Motor neuron (in vitro differentiated cells): ENCODE results near the gene MXRA8. TPM values are rescaled to one million over a fixed set of nuclear protein-coding genes. Genes with fewer than 3 reads are reported as not detected.
A peak's percentile ranks its signal among the peaks of the same experiment; 100 is the strongest.

Source experiments
- ATAC-seq, 8 experiments: fragments of 200-7000 bp; cut with Tn5 transposase; replicated peaks in 6 of 8; 2 replicates each; pipeline ENCODE4 v1.8.0; 2021; ENCODE audit warnings: mild to moderate bottlenecking in 8 of 8, moderate library complexity in 8 of 8
- H3K27ac ChIP-seq, 2 donors: fragments of 250-450 bp; sonication (Bioruptor Pico); 2 replicates each; pipeline ENCODE4 v1.9.0; 2021; ENCODE audit warnings: antibody characterized with exemption in 2 of 2, mild to moderate bottlenecking in 2 of 2, moderate library complexity in 1 of 2
- H3K4me1 ChIP-seq, 2 donors: fragments of 250-450 bp; sonication (Bioruptor Pico); replicated peaks in 1 of 2; 2 replicates each; pipeline ENCODE4 v1.6.1; 2021; ENCODE audit warnings: antibody characterized with exemption in 2 of 2, mild to moderate bottlenecking in 2 of 2, moderate library complexity in 1 of 2
- H3K4me3 ChIP-seq, 5 donors: fragments of 250-450 bp; sonication (Bioruptor Pico); 2 replicates each; pipeline ENCODE4 v1.9.0; 2021; ENCODE audit warnings: antibody characterized with exemption in 5 of 5, mild to moderate bottlenecking in 5 of 5, moderate library complexity in 4 of 5
- whole genome bisulfite sequencing, 10 experiments: fragments of 450-650 bp; shearing (Covaris generic); methylation state at CpG; one replicate each; pipeline ENCODE4 v1.0.0; 2022; 5-methylcytosine and 5-hydroxymethylcytosine counted together
- in situ Hi-C, 9 experiments: fragments of 400-800 bp; cut with MboI; loops; one replicate each; pipeline ENCODE4 v1.15.0; 2021; ENCODE audit warnings: low sequenced_read_pairs in 9 of 9, low pct_unique_long_range_greater_than_20kb in 2 of 9; ENCODE audit not compliant: unreplicated experiment in 9 of 9
- total RNA-seq, 8 experiments: library from RNA; unstranded; fragments of 300-600 nt; gene quantifications; 2 replicates each; pipeline versions ENCODE4 v1.2.3 to v1.2.4, GENCODE V29; 2022

The MXRA8 gene
- total RNA-seq, 8 experiments from 2014 or later = 13.2 to 115 (median 34.5) TPM

- in situ Hi-C loops = no loop called here
- no peak overlapping the region for H3K27ac ChIP-seq
- WGBS, 10 experiments = 93 to 100% (median 94%) methylated on average over 6 to 25 of the region's 49 CpGs; no CpG with 5 or more reads in 6 of the 10 experiments
- H3K4me1 ChIP-seq = peaks cover 17 to 22% of the 10 kb centered on the region in 2 donors
- ATAC-seq = no peak
- H3K4me3 ChIP-seq = no peak overlapping the region
Observed at GRCh38 chr1:1312450-1313314, 45.7 kb downstream of the MXRA8 start.

- Histone ChIP-seq H3K4me3 (no peak overlapping the region), H3K4me1 (peaks cover 19 to 22% of the 10 kb centered on the region in 2 donors), H3K27ac (no peak overlapping the region)
- no peak for ATAC-seq
- 90 to 100% (median 91%) methylated on average over 2 to 7 of the region's 22 CpGs; no CpG with 5 or more reads in 7 of the 10 experiments for WGBS, 10 experiments
- in situ Hi-C loops = no loop called here
Observed at GRCh38 chr1:1311107-1312104, 46.9 kb downstream of the MXRA8 start.

- Histone ChIP-seq H3K4me3 (no peak overlapping the region), H3K27ac (no peak overlapping the region), H3K4me1 (peaks cover 22 to 23% of the 10 kb centered on the region in 2 donors)
- WGBS, 10 experiments = 90 to 100% (median 94%) methylated on average over 1 to 11 of the region's 21 CpGs; no CpG with 5 or more reads in 4 of the 10 experiments
- in situ Hi-C loops = no loop called here
- no peak for ATAC-seq
Observed at GRCh38 chr1:1310476-1311053, 47.8 kb downstream of the MXRA8 start.

- Histone ChIP-seq H3K4me1 (peaks cover 23 to 24% of the 10 kb centered on the region in 2 donors), H3K27ac (no peak overlapping the region), H3K4me3 (peak overlapping the region in 3 of 5 donors; percentile 73 to 95 (median 78))
- WGBS, 10 experiments = 67 to 100% (median 97%) methylated on average over 1 to 2 of the region's 3 CpGs; no CpG with 5 or more reads in 6 of the 10 experiments
- in situ Hi-C loops = no loop called here
- ATAC-seq = no peak
Observed at GRCh38 chr1:1310109-1310385, 48.3 kb downstream of the MXRA8 start.

GRCh38 chr1:1309251-1310108, 48.9 kb downstream of the MXRA8 start:
- no peak for ATAC-seq
- Histone ChIP-seq H3K4me3 (peak overlapping the region; percentile 69 to 95 (median 78)), H3K27ac (peak overlapping the region in 1 of 2 donors; percentile 97), H3K4me1 (peaks cover 23 to 25% of the 10 kb centered on the region in 2 donors)
- 16 to 60% (median 38%) methylated on average over 4 to 22 of the region's 57 CpGs; no CpG with 5 or more reads in 4 of the 10 experiments for WGBS, 10 experiments
- in situ Hi-C loops = no loop called here

DNA sequence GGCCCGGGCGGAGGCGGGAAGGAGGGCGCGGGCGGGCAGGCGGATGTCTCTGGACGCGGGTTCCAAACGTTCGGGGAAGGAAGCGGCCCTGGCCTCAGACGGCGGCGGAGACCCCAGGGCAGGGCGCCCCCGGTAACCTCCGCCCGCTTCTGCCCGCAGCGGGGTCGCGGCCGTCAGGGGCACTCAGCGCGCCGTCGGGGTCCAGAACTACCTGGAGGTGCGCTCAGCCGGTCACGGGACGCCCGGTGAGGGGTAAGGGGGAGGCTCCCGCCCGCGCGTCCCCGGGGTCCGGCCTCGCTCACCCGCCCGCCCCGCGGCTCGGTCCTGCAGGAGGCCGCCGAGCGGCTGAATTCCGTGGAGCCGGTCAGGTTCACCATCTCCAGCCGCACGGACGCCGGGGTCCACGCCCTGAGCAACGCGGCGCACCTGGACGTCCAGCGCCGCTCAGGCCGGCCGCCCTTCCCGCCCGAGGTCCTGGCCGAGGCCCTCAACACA, 49.6 kb downstream of the MXRA8 start:
- Histone ChIP-seq H3K27ac (peak overlapping the region; percentile 75 to 97), H3K4me3 (peak overlapping the region; percentile 69 to 95 (median 78)), H3K4me1 (peaks cover 26 to 32% of the 10 kb centered on the region in 2 donors)
- in situ Hi-C loops = no loop called here
- ATAC-seq = peak in 1 of 8 experiments; percentile 0
- WGBS, 10 experiments = 3 to 10% methylated on average over 4 to 13 of the region's 66 CpGs; no CpG with 5 or more reads in 8 of the 10 experiments

DNA sequence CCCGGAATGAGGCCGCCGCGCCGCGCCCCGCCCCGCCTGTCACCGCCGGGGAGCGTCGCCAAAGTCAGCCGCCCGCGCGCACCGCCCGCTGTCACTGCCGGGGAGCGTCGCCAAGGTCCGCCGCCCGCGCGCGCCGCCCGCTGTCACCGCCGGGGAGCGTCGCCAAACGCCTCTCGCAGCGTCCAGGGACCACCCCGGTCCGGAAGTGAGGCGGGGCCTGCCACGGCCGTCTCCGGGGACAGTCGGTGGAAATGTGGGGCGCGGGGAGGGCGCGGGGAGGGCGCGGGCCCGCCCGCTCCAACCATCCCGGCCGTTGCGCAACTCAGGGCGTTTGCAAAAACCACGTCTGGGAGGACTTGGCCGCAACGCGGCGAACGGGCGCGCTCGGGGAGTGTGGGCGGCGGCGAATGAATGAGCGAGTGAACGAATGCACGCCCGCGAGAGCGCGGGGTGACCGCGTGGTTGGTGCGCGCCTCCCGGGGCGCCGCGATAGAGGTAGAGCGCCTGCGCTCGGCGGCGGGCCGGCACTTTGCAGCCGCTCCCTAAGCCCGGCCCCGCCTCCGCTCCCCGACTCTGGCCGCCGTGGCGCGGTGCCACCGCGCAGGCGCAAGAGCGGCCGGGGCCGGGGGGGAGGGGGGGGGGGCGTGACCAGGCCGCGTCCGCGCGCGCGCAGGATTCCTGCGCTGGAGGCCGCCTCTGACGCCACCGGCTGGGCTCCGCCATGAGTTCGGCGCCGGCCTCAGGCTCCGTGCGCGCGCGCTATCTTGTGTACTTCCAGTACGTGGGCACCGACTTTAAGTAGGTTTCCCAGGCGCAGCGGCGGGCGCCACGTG, 50.2 kb downstream of the MXRA8 start, which contains the start of the genes ACAP3 and PUSL1:
Gene ACAP3 (minus strand): TSS at position 8 of the 833 bp plus-strand sequence. CDS start 115 bp downstream, outside the sequence.
Gene PUSL1 (plus strand): TSS at position 675 of the 833 bp plus-strand sequence. CDS start 47 bp downstream, at position 722.
- in situ Hi-C loops = no loop called here
- H3K27ac ChIP-seq = peak within 1 kb of the TSS; percentile 97
- ATAC-seq = peak; percentile 52 to 71 (median 60)
- peak within 1 kb of the TSS; percentile 69 to 95 (median 78) for H3K4me3 ChIP-seq
- WGBS, 10 experiments = 0% methylated on average over 16 of the region's 131 CpGs; no CpG with 5 or more reads in 9 of the 10 experiments
- peaks cover 28 to 34% of the 10 kb centered on the region in 2 donors for H3K4me1 ChIP-seq

DNA sequence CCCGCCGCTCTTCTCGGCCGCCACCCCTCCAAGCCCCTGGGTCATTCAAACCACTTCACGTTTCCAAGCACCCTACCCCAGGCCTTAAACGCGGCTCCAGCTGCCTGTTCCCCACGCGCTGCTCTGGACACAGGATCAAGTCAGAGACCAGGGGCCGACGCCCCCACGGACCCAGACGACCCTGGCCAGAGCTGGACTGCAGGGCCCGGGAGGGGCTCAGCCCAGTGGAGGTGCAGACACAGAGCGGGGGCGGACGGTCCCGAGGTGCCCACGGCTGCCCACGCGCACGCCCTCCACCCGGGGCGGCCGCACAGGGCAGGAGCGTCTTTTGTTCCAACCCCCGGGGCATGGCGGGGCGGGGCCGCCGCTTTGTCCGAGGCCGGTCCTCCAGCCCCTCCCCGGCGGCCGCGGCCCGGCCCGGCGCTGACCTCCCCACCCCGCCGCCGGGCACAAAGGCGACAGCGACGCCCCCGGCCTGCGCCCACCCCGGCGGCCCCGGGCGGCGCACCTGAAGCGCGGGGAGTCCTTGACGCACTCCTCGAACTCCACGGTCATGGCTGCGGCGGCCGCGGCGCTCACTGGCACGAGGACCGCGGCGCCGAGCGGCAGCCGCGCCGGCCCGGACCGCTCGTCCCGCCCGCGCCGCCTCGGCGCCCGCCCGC, 51.0 kb downstream of the MXRA8 start:
- peak overlapping the region; percentile 69 to 95 (median 78) for H3K4me3 ChIP-seq
- in situ Hi-C loops = no loop called here
- ATAC-seq = peak; percentile 1 to 7 (median 2)
- WGBS, 10 experiments = 0% methylated on average over 1 to 2 of the region's 83 CpGs; no CpG with 5 or more reads in 8 of the 10 experiments
- H3K4me1 ChIP-seq = peaks cover 28 to 34% of the 10 kb centered on the region in 2 donors
- peak overlapping the region; percentile 97 for H3K27ac ChIP-seq

- Histone ChIP-seq H3K4me3 (peak overlapping the region; percentile 69 to 95 (median 78)), H3K4me1 (peaks cover 28 to 34% of the 10 kb centered on the region in 2 donors), H3K27ac (peak overlapping the region; percentile 97)
- in situ Hi-C loops = no loop called here
- ATAC-seq = no peak
- WGBS, 10 experiments = 0 to 35% (median 26%) methylated on average over 1 to 21 of the region's 27 CpGs; no CpG with 5 or more reads in 5 of the 10 experiments
Observed at GRCh38 chr1:1306661-1307260, 51.6 kb downstream of the MXRA8 start.

DNA sequence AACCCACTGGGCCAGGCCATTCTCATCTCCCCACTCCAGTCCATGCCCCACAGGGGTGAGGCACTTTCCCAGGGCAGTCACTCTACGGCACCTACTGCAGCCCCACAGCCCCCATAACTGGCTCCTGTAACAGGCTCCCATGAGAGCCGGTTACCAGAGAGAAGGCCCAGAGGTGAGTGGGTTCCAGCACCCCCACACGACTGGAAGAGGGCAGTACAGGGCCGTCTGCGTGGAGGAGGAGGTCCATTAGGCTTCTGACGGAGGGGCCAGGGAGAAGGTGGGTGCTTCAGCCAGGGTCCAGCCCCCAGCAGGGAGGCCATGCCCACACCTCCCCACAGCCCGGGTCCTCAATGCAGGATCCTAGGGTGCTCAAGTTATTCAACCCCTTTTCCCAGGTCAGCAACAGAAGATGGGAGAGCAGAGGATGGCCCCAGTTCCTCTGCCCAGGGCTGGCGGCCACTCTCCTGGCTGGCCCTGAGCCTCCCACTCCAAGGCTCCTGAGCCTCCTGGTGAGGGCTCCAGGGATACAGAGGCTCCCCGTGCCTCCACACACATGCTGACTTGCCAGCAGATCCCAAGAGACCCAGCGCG, 52.2 kb downstream of the MXRA8 start:
- ATAC-seq = no peak
- in situ Hi-C loops = no loop called here
- peak overlapping the region; percentile 97 for H3K27ac ChIP-seq
- peaks cover 28 to 34% of the 10 kb centered on the region in 2 donors for H3K4me1 ChIP-seq
- peak overlapping the region; percentile 69 to 95 (median 78) for H3K4me3 ChIP-seq
- WGBS, 10 experiments = 18 to 43% (median 23%) methylated on average over 2 to 7 of the region's 11 CpGs; no CpG with 5 or more reads in 5 of the 10 experiments
